GM12864 (cell line): ENCODE results near the gene AKAP8.

Experiments used
- DNase-seq: peaks from one replicate; pipeline ENCODE4 v3.0.0-alpha.2; 2011; ENCODE audit warnings: low read depth
- H3K4me3 ChIP-seq: 2 replicates; pipeline ENCODE4 v1.5.1; 2011; ENCODE audit warnings: mild to moderate bottlenecking, low read depth, low read length, control low read depth
- TF ChIP-seq, protein P1 (sequence below): IDR thresholded peaks from 2 replicates; pipeline ENCODE4 v1.5.1; 2011; ENCODE audit warnings: low read depth, mild to moderate bottlenecking, moderate library complexity, low read length, control low read depth, inconsistent platforms; ENCODE audit errors: missing control alignments

Gene AKAP8

DNA sequence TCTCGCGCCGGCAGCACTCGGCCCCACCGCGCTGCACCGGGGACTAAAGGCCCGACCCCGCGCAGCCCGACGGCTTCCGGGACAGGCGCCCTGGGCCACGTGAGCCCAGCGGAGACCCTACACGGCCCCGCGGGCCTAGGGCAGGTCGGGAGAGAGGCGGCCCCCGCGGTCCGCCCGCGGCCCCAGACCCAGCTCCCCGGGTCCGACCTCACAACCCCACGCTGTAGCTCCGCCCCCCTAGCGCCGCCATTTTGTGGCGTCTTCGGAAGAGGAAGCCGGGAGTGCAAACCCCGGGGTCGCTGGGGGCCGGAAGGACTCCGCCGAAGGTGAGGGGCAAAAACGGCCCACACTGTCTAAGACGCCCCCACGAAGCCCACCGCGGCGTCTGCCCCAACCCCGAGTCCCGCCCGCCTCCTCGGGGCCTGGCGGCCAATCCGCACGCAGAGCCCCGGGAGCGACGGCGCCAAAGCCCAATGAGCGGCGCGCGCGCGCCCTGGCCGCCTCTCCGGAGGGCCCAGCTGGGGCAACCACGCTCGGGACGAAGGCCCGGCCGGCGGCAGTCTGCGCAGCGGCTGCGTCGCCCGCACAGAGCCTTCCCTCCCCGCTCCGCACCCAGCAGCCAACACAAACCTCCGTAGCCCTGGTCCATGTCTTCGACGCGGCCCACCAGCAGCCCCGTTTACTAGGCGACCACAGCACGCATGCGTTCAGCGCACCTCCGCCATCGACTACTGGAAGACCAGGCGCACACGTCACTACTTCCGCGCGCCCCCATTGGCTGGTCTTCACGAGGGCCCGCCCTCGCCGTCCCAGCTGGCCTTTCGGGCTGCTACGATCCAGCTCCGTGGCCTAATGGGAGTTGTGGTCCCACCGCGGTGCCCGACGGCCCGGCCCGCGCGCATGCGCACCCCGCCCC is at the start of gene AKAP8:
AKAP8 (minus strand) TSS at position 705 of the 916 bp plus-strand sequence; CDS start at position 649, 56 bp downstream.
- peak within 1 kb of the TSS; percentile 80 for H3K4me3 ChIP-seq
- TF ChIP-seq, protein P1, sequence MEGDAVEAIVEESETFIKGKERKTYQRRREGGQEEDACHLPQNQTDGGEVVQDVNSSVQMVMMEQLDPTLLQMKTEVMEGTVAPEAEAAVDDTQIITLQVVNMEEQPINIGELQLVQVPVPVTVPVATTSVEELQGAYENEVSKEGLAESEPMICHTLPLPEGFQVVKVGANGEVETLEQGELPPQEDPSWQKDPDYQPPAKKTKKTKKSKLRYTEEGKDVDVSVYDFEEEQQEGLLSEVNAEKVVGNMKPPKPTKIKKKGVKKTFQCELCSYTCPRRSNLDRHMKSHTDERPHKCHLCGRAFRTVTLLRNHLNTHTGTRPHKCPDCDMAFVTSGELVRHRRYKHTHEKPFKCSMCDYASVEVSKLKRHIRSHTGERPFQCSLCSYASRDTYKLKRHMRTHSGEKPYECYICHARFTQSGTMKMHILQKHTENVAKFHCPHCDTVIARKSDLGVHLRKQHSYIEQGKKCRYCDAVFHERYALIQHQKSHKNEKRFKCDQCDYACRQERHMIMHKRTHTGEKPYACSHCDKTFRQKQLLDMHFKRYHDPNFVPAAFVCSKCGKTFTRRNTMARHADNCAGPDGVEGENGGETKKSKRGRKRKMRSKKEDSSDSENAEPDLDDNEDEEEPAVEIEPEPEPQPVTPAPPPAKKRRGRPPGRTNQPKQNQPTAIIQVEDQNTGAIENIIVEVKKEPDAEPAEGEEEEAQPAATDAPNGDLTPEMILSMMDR: no peak
- DNase-seq: peak; percentile 94

DNA sequence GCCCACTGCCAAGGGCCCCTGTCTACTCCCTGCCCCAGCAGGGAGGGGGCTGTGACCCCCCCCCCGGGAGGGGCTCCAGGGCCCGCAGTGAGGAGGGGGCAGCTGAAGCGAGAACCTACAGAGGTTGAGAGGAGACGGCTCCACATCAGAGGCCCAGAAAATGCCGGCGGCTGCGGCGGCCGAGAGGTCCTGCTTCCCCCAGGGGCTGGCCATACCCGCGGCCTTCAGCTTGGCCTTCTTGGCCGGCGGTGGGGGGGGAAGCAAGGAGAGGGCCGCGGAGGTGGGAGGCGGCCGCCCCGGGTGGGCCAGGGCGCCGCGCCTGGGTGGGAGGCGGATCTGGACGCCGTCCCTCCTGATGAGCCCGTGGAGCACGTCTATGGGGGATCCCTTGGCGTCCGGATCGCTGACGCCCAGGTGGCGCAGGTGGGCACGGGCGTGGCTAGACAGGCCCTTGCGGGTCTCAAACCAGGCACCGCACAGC is 48.4 kb upstream of the AKAP8 start:
- TF ChIP-seq, protein P1: no peak
- no peak overlapping the region for H3K4me3 ChIP-seq
- DNase-seq: no peak

DNA sequence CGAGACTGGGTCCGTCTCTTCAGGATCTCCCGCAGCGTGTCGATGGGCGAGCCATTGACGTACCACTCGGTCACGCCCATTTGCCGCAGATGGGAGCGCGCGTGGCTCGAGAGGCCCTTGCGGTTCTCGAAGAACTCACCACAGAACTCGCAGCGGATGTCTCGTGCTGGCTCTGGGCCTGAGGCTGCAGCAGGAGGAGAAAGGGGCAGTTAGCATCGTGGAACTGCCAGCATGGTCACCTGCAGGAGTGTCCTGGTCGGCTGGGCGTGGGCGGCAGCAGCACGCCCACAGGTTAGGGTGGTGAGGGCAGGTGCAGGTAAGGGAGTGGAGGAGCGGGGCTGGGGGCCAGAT is 47.7 kb upstream of the AKAP8 start:
- no peak overlapping the region for H3K4me3 ChIP-seq
- no peak for DNase-seq
- TF ChIP-seq, protein P1: no peak

DNA sequence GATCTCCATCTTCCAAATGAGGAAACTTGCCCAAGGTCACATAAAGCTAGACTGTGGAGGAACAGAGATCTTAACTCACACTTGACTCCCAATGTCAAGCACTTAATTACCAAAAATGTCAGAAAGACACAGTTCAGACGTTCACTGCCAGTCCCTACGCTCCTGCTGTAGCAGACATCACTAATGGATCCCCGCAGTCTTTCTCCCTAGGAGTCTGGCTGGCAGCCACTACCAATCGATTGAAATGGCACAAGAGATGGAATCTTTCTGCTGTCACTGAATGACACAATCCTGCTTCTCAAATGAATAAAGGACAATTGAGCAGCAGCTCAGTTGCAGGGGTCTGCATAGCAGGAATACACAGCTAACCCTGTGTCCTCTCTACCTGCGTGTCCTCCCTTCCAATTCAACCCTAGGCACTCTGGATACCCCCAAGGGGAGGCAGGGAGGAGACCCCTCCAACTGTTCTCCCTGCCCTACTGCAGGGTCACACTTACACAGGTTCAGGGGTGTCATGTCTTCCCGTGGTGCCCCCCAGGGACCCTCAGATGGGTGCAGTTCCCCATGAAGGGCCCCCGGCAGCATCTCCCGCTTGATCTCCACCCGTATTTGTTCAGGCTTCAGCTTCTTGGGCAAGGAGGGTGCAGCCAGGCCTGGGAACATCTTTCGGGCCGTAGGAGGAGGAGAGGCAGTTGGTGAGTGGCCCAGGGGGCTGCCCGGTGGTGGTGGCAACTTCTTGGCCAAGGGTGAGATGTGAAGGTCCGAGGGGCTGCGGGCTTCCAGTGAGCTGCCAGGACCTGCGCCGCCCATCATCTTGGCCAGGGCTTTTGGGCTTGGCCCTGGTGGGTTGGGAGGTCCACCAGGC is 47.1 kb upstream of the AKAP8 start:
- TF ChIP-seq, protein P1: no peak
- no peak for DNase-seq
- no peak overlapping the region for H3K4me3 ChIP-seq

DNA sequence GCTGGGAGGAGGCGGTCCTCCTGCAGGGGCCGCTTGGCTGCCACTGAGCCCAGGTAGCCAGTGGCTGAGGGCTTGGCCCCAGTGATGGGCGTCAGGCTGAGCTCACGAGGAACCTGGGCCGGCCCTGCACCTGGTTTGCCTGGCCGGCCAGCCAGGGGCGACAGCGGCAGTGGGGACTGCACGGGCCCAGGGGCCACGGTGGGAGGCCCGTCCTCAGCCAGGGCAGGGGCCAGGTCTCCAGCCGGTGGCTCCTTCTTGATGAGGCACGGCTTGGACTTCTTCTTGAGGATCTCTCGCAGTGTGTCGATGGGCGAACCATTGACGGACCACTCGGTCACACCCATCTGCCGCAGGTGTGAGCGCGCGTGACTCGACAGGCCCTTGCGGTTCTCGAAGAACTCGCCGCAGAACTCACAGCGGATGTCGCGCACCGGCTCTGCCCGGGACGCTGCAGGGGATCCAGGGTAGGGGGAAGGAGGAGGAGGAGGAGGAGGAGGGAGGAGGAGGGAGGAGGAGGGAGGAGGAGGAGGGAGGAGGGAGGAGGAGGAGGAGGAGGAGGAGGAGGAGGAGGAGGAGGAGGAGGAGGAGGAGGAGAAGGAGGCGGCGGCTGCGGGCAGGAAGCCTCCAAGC is 45.8 kb upstream of the AKAP8 start:
- H3K4me3 ChIP-seq: no peak overlapping the region
- TF ChIP-seq, protein P1: no peak
- DNase-seq: no peak

DNA sequence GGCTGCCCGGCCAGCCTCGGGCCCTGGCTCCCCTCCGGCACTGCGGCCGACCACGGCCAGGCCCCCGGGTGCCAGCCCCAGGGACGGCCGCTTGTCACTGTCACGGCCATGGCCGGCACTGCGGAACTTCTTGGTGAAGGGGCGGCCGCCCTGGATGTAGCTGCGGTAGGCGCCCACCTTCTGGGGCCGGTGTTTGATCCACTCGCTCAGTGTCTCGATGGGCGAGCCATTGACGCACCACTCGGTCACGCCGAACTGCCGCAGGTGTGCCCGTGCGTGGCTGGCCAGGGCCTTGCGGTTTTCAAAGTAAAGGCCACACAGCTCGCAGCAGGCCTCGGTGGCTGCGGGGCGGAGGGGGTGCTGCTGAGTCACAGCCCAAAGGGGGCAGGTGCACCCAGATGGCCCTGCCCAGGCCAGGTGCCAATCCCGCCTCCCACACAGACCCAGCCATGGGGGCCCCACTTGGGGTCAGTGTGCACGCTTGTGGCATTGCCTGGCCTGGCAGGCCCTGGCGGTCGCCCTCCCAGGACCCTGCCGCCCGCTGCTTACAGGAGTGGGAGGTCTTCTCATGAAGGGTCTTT is 45.2 kb upstream of the AKAP8 start:
- H3K4me3 ChIP-seq: no peak overlapping the region
- TF ChIP-seq, protein P1: no peak
- no peak for DNase-seq
